Uterus (tissue), 4 donors: ENCODE data around the gene ACAD11. TPM values are rescaled to one million over a fixed set of nuclear protein-coding genes. Genes with fewer than 3 reads are reported as not detected.
A peak's percentile ranks its signal among the peaks of the same experiment; 100 is the strongest.

Source experiments
- DNase-seq, 2 donors: peaks; one replicate each; pipeline ENCODE4 v3.0.0-alpha.2; 2019 to 2020
- H3K27ac ChIP-seq, 2 donors: fragments of 200-600 bp; sonication (generic); 1 replicate in 1 of 2; 2 replicates in 1 of 2; pipeline ENCODE4 v1.5.1; 2016 to 2018
- H3K27me3 ChIP-seq, 2 donors: fragments of 200-600 bp; sonication (generic); one replicate each; pipeline ENCODE4 v1.5.1; 2018 to 2019; ENCODE audit warnings: control low read depth in 1 of 2
- H3K36me3 ChIP-seq, 2 donors: fragments of 200-600 bp; sonication (generic); one replicate each; pipeline ENCODE4 v1.5.1; 2019; ENCODE audit warnings: control low read depth in 1 of 2
- H3K4me1 ChIP-seq, 2 donors: fragments of 200-600 bp; sonication (generic); one replicate each; pipeline ENCODE4 v1.5.1; 2018 to 2019; ENCODE audit warnings: control low read depth in 1 of 2
- H3K4me3 ChIP-seq, 2 donors: fragments of 200-600 bp; sonication (generic); 1 replicate in 1 of 2; 2 replicates in 1 of 2; pipeline ENCODE4 v1.5.1; 2018 to 2019; ENCODE audit warnings: mild to moderate bottlenecking in 1 of 2
- H3K9me3 ChIP-seq, 2 donors: fragments of 200-600 bp; sonication (generic); one replicate each; pipeline ENCODE4 v1.5.1; 2019; ENCODE audit warnings: control low read depth in 1 of 2
- CTCF ChIP-seq, 4 experiments: fragments of 200-600 bp in 2 of 4; fragments of 450-650 bp in 2 of 4; sonication (generic) in 2 of 4; IDR thresholded peaks; one replicate each; pipeline ENCODE4 v1.5.1; 2016 to 2019; ENCODE audit warnings: antibody characterized with exemption in 4 of 4, mild to moderate bottlenecking in 2 of 4, moderate library complexity in 1 of 4
- POLR2A ChIP-seq, 2 donors: fragments of 450-650 bp; IDR thresholded peaks; one replicate each; pipeline ENCODE4 v1.6.1; 2016; ENCODE audit warnings: antibody characterized with exemption in 2 of 2, mild to moderate bottlenecking in 1 of 2, moderate library complexity in 1 of 2
- intact Hi-C: fragments of 100-400 bp; cut with DNase I; formaldehyde crosslinking; loops from one replicate; pipeline ENCODE4 v1.15.1; 2023; ENCODE audit warnings: low total_unique reads
- total RNA-seq, 4 donors: library from RNA; depleted of rRNA in 3 of 4; stranded (reverse); fragments of >200 nt in 3 of 4; gene quantifications; one replicate each; pipeline versions ENCODE4 v1.1.0 to v1.2.4, GENCODE V29; 2014 to 2023
- donor health status: DM: yes; HTN: yes; CAD: no.

The ACAD11 gene
- total RNA-seq, 4 donors from 2014 or later, result 24.7 to 115 (median 47.0) TPM

- no peak for DNase-seq
- no peaks in the 10 kb centered on the region for H3K36me3 ChIP-seq
- peaks cover 0 to 5% of the 10 kb centered on the region in 2 donors for H3K4me1 ChIP-seq
- no peaks in the 10 kb centered on the region for H3K27me3 ChIP-seq
- no peak overlapping the region for H3K27ac ChIP-seq
- TF ChIP-seq POLR2A (IDR thresholded peaks at IDR 0.05) (no peak), CTCF (IDR thresholded peaks at IDR 0.05) (no peak)
- no peak overlapping the region for H3K4me3 ChIP-seq
- intact Hi-C loops, result no loop called here
- H3K9me3 ChIP-seq, result no peaks in the 10 kb centered on the region
Measured at GRCh38 chr3:132665230-132665745, 5.7 kb upstream of the ACAD11 start.

GRCh38 chr3:132662212-132662611, 2.6 kb upstream of the ACAD11 start:
- Histone ChIP-seq H3K27ac (no peak overlapping the region), H3K9me3 (no peaks in the 10 kb centered on the region), H3K36me3 (no peaks in the 10 kb centered on the region), H3K4me1 (peaks cover 0 to 5% of the 10 kb centered on the region in 2 donors), H3K27me3 (no peaks in the 10 kb centered on the region), H3K4me3 (no peak overlapping the region)
- TF ChIP-seq POLR2A (IDR thresholded peaks at IDR 0.05) (no peak), CTCF (IDR thresholded peaks at IDR 0.05) (no peak)
- intact Hi-C loops, result no loop called here
- DNase-seq, result no peak

DNA sequence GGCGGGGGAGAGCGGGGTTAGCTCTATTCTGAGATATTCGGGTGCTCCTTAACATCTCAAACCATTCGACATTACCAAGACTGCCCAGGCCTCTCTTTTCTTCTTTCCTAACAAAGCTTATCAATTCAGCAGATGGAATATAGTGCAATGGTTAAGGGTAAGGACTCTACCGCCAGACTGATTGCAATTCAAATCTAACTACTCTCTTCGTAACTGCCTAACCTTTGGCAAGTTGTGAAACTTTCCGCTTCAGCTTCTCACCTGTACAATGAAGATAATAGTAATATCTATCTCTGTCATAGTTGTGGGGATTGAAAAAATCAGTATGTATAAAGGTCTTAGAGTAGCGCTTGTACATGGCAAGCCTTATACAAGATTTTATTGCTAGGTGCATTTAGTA, 1.5 kb upstream of the ACAD11 start:
- Histone ChIP-seq H3K4me1 (peaks cover 0 to 5% of the 10 kb centered on the region in 2 donors), H3K36me3 (no peaks in the 10 kb centered on the region), H3K9me3 (no peaks in the 10 kb centered on the region), H3K4me3 (peak overlapping the region; percentile 84 to 96), H3K27me3 (no peaks in the 10 kb centered on the region), H3K27ac (peak overlapping the region; percentile 89 to 96)
- DNase-seq, result no peak
- TF ChIP-seq CTCF (IDR thresholded peaks at IDR 0.05), result no peak
- no peak for TF ChIP-seq POLR2A (IDR thresholded peaks at IDR 0.05)
- intact Hi-C loops, result no loop called here

GRCh38 chr3:132660811-132661070, 1.1 kb upstream of the ACAD11 start:
- no peak for DNase-seq
- intact Hi-C loops, result no loop called here
- peak overlapping the region; percentile 89 to 96 for H3K27ac ChIP-seq

More at GRCh38 chr3:132660811-132661070, 1.1 kb upstream of the ACAD11 start:
- no peak for TF ChIP-seq POLR2A (IDR thresholded peaks at IDR 0.05)
- no peak for TF ChIP-seq CTCF (IDR thresholded peaks at IDR 0.05)
- no peaks in the 10 kb centered on the region for H3K36me3 ChIP-seq
- H3K4me1 ChIP-seq, result peaks cover 0 to 5% of the 10 kb centered on the region in 2 donors
- H3K4me3 ChIP-seq, result peak overlapping the region; percentile 84 to 96
- no peaks in the 10 kb centered on the region for H3K9me3 ChIP-seq
- H3K27me3 ChIP-seq, result no peaks in the 10 kb centered on the region
